Smooth muscle cell (in vitro differentiated cells): ENCODE results near the gene KRT38. TPM values are rescaled to one million over a fixed set of nuclear protein-coding genes. Genes with fewer than 3 reads are reported as not detected.

Experiments used
- DNase-seq: peaks from one replicate; lab custom pipeline; 2025; ENCODE audit not compliant: unreplicated experiment; lab: John Stamatoyannopoulos, UW
- H2AFZ ChIP-seq: fragments of 200-600 bp; sonication (generic); 2 replicates; pipeline ENCODE4 v1.6.0; 2016; ENCODE audit warnings: antibody characterized with exemption, low read depth, mild to moderate bottlenecking
- H3F3A ChIP-seq: fragments of 200-600 bp; sonication (generic); 2 replicates; pipeline ENCODE4 v1.6.0; 2017; ENCODE audit warnings: antibody characterized with exemption, low read depth
- H3K27ac ChIP-seq: fragments of 200-600 bp; sonication (generic); 2 replicates; pipeline ENCODE4 v1.5.1; 2016; ENCODE audit warnings: low read depth, mild to moderate bottlenecking
- H3K27me3 ChIP-seq: fragments of 200-600 bp; sonication (generic); 2 replicates; pipeline ENCODE4 v1.6.1; 2016; ENCODE audit warnings: low read depth, mild to moderate bottlenecking
- H3K36me3 ChIP-seq: fragments of 200-600 bp; sonication (generic); 2 replicates; pipeline ENCODE4 v1.5.1; 2016; ENCODE audit warnings: low read depth
- H3K4me1 ChIP-seq: fragments of 200-600 bp; sonication (generic); 2 replicates; pipeline ENCODE4 v1.5.1; 2016; ENCODE audit warnings: low read depth
- H3K4me2 ChIP-seq: fragments of 200-600 bp; sonication (generic); 2 replicates; pipeline ENCODE4 v1.6.0; 2016; ENCODE audit warnings: mild to moderate bottlenecking
- H3K4me3 ChIP-seq: fragments of 200-600 bp; sonication (generic); 2 replicates; pipeline ENCODE4 v1.5.1; 2016; ENCODE audit warnings: mild to moderate bottlenecking
- H3K79me2 ChIP-seq: fragments of 200-600 bp; sonication (generic); 2 replicates; pipeline ENCODE4 v1.6.0; 2016; ENCODE audit warnings: low read depth, mild to moderate bottlenecking
- H3K9ac ChIP-seq: fragments of 200-600 bp; sonication (generic); 2 replicates; pipeline ENCODE4 v1.6.0; 2016; ENCODE audit warnings: low read depth
- H3K9me3 ChIP-seq: fragments of 200-600 bp; sonication (generic); replicated peaks from 2 replicates; pipeline ENCODE4 v1.5.1; 2016; ENCODE audit warnings: low read depth
- H4K20me1 ChIP-seq: fragments of 200-600 bp; sonication (generic); 2 replicates; pipeline ENCODE4 v1.6.0; 2016; ENCODE audit warnings: low read depth
- WGBS: methylation state at CpG from one replicate; pipeline ENCODE4 v1.1.7; 2016; ENCODE audit warnings: low lambda C conversion rate; 5-methylcytosine and 5-hydroxymethylcytosine counted together
- polyA plus RNA-seq: library from polyadenylated mRNA; unstranded; fragments of >200 nt; fragmentation: Nextera tagmentation; extraction: Ambion mirVana; gene quantifications from 2 replicates; pipeline ENCODE4 v1.2.1, GENCODE V29; 2016
- total RNA-seq: library from RNA; depleted of rRNA; stranded (reverse); fragments of >200 nt; gene quantifications from 2 replicates; pipeline ENCODE4 v1.2.3, GENCODE V29; 2014
- TF ChIP-seq, protein P1 (sequence below): fragments of 200-600 bp; sonication (generic); IDR thresholded peaks from 2 replicates; pipeline ENCODE4 v1.5.1; 2017; ENCODE audit warnings: borderline replicate concordance, mild to moderate bottlenecking, antibody characterized with exemption; ENCODE audit not compliant: insufficient read depth, poor library complexity, severe bottlenecking

Gene KRT38
- total and polyA plus RNA-seq, 2 experiments from 2014 or later, result not detected

DNA sequence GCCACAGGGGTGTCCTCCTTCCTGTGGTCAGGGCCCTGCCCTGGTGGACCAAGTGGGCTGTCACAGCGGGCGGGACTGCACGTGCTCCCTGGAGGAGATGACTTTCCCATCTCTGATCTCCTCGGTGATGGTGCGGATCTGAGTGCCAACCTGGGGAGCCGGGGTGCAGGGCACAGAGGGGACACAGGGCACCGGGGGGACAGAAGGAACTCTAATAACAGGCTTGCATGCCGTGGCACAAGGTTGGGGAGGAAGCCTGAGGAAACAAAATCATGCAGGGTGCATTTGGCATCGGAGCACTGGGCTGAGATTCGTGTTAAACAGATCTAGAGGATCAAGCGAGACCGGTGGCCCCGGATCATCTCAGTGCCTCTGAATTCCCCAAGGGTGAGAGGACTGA, 45.5 kb upstream of the KRT38 start:
- no peaks in the 10 kb centered on the region for H3F3A ChIP-seq
- 91% methylated on average over 13 of the region's 13 CpGs for WGBS
- no peak overlapping the region for H3K9ac ChIP-seq
- no peak overlapping the region for H3K4me3 ChIP-seq
- no peak overlapping the region for H3K27ac ChIP-seq
- no peaks in the 10 kb centered on the region for H3K27me3 ChIP-seq
- no peaks in the 10 kb centered on the region for H3K79me2 ChIP-seq
- H3K9me3 ChIP-seq, result no peaks in the 10 kb centered on the region
- no peak overlapping the region for H2AFZ ChIP-seq
- H3K4me1 ChIP-seq, result no peaks in the 10 kb centered on the region
- H3K4me2 ChIP-seq, result no peak overlapping the region
- H4K20me1 ChIP-seq, result no peaks in the 10 kb centered on the region
- no peak for DNase-seq
- TF ChIP-seq, protein P1, sequence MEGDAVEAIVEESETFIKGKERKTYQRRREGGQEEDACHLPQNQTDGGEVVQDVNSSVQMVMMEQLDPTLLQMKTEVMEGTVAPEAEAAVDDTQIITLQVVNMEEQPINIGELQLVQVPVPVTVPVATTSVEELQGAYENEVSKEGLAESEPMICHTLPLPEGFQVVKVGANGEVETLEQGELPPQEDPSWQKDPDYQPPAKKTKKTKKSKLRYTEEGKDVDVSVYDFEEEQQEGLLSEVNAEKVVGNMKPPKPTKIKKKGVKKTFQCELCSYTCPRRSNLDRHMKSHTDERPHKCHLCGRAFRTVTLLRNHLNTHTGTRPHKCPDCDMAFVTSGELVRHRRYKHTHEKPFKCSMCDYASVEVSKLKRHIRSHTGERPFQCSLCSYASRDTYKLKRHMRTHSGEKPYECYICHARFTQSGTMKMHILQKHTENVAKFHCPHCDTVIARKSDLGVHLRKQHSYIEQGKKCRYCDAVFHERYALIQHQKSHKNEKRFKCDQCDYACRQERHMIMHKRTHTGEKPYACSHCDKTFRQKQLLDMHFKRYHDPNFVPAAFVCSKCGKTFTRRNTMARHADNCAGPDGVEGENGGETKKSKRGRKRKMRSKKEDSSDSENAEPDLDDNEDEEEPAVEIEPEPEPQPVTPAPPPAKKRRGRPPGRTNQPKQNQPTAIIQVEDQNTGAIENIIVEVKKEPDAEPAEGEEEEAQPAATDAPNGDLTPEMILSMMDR, result no peak
- H3K36me3 ChIP-seq, result no peaks in the 10 kb centered on the region

DNA sequence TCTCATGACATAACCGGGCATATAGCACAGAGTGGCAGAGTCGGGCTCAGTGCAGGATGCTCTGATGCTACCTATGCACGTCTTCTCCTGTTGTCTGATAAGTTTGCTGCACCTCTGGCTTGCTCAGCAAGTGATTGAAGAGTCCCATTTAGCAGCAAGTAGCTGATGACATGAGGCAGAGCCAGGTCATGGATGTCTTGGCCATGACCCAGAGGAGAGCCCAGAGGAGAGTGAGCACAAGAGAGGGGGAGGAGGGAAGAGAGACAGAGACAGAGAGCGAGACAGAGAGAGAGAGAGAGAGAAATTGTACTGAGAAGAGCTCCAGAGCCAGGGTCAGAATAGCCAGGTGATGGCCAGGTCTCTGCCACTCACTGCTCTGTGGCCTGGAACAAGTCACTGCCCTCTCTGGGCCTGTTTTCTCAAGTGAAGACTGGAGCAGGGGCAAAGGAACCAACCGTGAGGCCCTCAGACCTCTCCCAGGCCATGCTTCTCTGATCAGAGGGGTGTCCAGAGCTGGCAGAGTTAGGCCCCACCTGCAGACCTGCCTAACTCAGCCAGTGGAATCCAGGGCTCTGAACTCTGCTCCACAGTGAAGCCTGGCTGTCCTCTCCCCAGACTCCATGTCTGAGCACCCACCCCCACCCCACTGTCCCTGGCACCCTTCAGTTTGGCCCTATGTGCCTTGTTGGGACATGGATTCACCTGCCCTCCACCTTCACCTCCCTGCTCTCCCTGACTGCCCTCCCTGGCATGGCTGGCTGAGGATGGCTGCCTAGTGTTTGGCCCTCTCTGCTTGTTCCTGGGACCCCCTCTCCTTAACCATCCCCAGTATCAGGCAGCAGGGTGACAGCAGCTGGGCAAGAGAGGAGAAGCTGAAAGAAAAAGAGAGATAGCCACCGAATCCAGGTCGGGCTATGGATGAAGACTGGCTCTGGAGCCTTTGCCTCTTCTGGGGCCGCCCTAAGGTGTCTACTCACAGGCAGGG, 44.4 kb upstream of the KRT38 start:
- Histone ChIP-seq H3F3A (no peaks in the 10 kb centered on the region), H2AFZ (no peak overlapping the region), H3K9me3 (no peaks in the 10 kb centered on the region), H3K4me1 (no peaks in the 10 kb centered on the region), H3K4me3 (no peak overlapping the region), H4K20me1 (no peaks in the 10 kb centered on the region), H3K27ac (no peak overlapping the region), H3K9ac (no peak overlapping the region), H3K36me3 (no peaks in the 10 kb centered on the region), H3K79me2 (no peaks in the 10 kb centered on the region), H3K4me2 (no peak overlapping the region), H3K27me3 (no peaks in the 10 kb centered on the region)
- 93% methylated on average over 8 of the region's 8 CpGs for WGBS
- TF ChIP-seq, protein P1, result no peak
- no peak for DNase-seq

DNA sequence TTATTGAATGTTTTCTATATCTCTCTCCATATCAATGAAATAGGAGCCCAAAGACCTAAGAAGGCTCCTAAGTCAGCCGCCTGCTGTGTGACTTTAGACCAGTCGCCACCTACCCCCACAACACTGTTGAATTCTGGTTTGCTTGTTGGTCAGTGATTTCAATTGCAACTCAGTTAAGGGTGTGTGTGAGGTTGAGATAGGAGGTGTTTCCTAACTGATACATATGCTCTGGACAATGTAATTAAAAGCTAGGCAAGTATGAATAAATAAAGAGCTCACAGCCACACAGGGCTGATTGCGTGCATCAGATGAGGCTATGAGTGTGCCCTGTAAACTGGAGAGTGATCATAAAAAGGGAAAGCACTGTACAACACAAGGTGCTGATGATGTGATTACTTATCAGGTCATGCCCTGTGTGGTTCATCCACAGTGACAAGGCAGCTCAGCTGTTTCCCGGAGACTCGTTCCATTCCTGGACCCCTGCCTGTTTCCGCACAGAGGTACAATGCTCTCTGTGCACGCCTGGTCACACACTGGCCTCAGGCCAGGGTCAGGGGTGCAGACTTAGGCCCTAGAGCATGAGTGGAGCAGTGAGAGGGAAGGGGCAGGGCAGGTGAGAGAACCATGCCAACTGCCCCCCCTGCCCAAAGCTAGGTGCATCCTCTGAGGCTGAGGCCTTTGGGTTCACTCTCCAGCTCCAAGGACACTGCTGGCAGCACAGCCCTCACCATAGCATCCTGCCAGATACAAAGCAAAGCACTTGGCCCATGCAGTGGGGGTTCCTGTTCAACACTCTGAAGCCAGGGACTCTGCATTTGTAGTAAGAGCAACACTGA, 43.4 kb upstream of the KRT38 start:
- TF ChIP-seq, protein P1, result no peak
- Histone ChIP-seq H3K4me1 (no peaks in the 10 kb centered on the region), H3K9ac (no peak overlapping the region), H3K4me2 (no peak overlapping the region), H3K36me3 (no peaks in the 10 kb centered on the region), H3K4me3 (no peak overlapping the region), H3K27me3 (no peaks in the 10 kb centered on the region), H3K9me3 (no peaks in the 10 kb centered on the region), H3F3A (no peaks in the 10 kb centered on the region), H3K79me2 (no peaks in the 10 kb centered on the region), H3K27ac (no peak overlapping the region), H2AFZ (no peak overlapping the region), H4K20me1 (no peaks in the 10 kb centered on the region)
- 88% methylated on average over 7 of the region's 7 CpGs for WGBS
- DNase-seq, result no peak
